Measurements from ENCODE around the gene ADGRE2. TPM values are rescaled to one million over a fixed set of nuclear protein-coding genes. Genes with fewer than 3 reads are reported as not detected.

ADGRE2 gene
- polyA plus RNA-seq, 1 donor (not counting 4 experiments of a cell fraction or from before 2014, with no cell fraction given): 4.2 TPM

DNA sequence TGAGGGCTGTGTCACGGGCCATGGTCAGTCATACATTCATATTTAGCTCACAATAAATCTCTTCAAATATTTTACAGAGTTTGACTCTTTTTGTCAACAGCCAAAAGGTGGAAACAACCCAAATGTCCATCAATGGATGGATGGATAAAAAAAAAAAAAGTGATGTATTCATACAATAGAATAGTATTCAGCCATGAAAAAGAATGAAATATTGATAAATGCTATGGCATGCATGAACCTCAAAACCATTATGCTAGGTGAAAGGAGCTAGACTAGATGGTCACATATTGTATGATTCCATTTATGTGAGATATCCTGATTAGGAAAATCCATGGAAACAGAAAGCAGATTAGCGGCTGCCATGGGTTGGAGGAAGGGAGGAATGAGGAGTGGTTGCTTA lies 16.2 kb downstream of the ADGRE2 start:
- H3K27ac ChIP-seq (ENCODE audit: control insufficient read depth, insufficient read depth, low read length): no peak overlapping the region
- H3K27me3 ChIP-seq (ENCODE audit: control insufficient read depth, extremely low read depth, insufficient read depth, low read length): no peaks in the 10 kb centered on the region
- no peak overlapping the region for H3K4me3 ChIP-seq (ENCODE audit: control insufficient read depth in 2 of 3, extremely low read depth in 1 of 3, insufficient read depth in 2 of 3, low read depth in 1 of 3, low read length in 3 of 3)
- H3K4me2 ChIP-seq (ENCODE audit: control insufficient read depth, extremely low read depth, insufficient read depth, low read depth, low read length): no peak overlapping the region
- H3K36me3 ChIP-seq (ENCODE audit: control insufficient read depth in 2 of 2, extremely low read depth in 1 of 2, insufficient read depth in 2 of 2, low read length in 2 of 2): peaks cover 0 to 5% of the 10 kb centered on the region in 2 experiments
- no peaks in the 10 kb centered on the region for H3K9me3 ChIP-seq (ENCODE audit: control insufficient read depth, low read depth, low read length)
- TF ChIP-seq, protein P1, sequence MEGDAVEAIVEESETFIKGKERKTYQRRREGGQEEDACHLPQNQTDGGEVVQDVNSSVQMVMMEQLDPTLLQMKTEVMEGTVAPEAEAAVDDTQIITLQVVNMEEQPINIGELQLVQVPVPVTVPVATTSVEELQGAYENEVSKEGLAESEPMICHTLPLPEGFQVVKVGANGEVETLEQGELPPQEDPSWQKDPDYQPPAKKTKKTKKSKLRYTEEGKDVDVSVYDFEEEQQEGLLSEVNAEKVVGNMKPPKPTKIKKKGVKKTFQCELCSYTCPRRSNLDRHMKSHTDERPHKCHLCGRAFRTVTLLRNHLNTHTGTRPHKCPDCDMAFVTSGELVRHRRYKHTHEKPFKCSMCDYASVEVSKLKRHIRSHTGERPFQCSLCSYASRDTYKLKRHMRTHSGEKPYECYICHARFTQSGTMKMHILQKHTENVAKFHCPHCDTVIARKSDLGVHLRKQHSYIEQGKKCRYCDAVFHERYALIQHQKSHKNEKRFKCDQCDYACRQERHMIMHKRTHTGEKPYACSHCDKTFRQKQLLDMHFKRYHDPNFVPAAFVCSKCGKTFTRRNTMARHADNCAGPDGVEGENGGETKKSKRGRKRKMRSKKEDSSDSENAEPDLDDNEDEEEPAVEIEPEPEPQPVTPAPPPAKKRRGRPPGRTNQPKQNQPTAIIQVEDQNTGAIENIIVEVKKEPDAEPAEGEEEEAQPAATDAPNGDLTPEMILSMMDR (optimal IDR thresholded peaks at IDR 0.05 in 1 of 3, IDR thresholded peaks at IDR 0.05 in 1 of 3, conservative IDR thresholded peaks at IDR 0.05 in 1 of 3; ENCODE audit: extremely low read depth in 1 of 3, insufficient read depth in 2 of 3, low read length in 3 of 3): no peak
- no peak for TF ChIP-seq EZH2 (IDR thresholded peaks at IDR 0.05; ENCODE audit: low read length)
- no peak overlapping the region for H2AFZ ChIP-seq (ENCODE audit: control insufficient read depth, low read length)
- no peaks in the 10 kb centered on the region for H3K9me1 ChIP-seq (ENCODE audit: control insufficient read depth, extremely low read depth, insufficient read depth, low read length)
- no peak overlapping the region for H3K9ac ChIP-seq (ENCODE audit: control insufficient read depth, extremely low read depth, insufficient read depth, low read length)
- no peak for DNase-seq (ENCODE audit: low read depth, low spot score)
- no peak for FAIRE-seq
- no peaks in the 10 kb centered on the region for H3K79me2 ChIP-seq (ENCODE audit: control insufficient read depth, insufficient read depth, low read length)
- H3K4me1 ChIP-seq (ENCODE audit: control insufficient read depth, extremely low read depth, insufficient read depth, low read length): no peaks in the 10 kb centered on the region
- H4K20me1 ChIP-seq (ENCODE audit: control insufficient read depth, extremely low read depth, insufficient read depth, low read length): no peaks in the 10 kb centered on the region
- dilution Hi-C loops (cut with MboI; ENCODE audit: extremely low pct_ligation_motif_present, low sequenced_read_pairs): no loop called here

DNA sequence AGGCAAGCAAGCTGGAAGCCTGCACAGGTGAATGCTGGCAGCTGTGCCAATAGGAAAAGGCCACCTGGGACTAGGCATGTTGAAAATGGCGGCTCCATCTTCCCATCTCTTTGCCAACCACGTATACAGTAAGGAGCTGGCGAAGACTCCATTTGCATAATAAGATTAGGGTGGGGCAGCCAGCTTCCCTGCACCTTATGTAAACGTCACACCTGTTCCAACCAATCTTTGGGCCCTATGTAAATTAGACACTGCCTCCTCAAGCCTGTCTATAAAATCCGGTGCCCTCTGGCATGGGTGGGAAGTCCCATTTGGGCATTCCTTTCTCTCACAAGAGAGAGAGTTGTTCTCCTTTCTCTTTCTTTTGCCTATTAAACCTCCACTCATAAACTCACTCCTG lies 16.8 kb downstream of the ADGRE2 start:
- dilution Hi-C loops (cut with MboI; ENCODE audit: extremely low pct_ligation_motif_present, low sequenced_read_pairs): no loop called here

More for the DNA sequence above, 16.8 kb downstream of the ADGRE2 start:
- Histone ChIP-seq H3K27ac (ENCODE audit: control insufficient read depth, insufficient read depth, low read length) (no peak overlapping the region), H3K27me3 (ENCODE audit: control insufficient read depth, extremely low read depth, insufficient read depth, low read length) (no peaks in the 10 kb centered on the region), H3K4me3 (ENCODE audit: control insufficient read depth in 2 of 3, extremely low read depth in 1 of 3, insufficient read depth in 2 of 3, low read depth in 1 of 3, low read length in 3 of 3) (no peak overlapping the region), H2AFZ (ENCODE audit: control insufficient read depth, low read length) (no peak overlapping the region), H4K20me1 (ENCODE audit: control insufficient read depth, extremely low read depth, insufficient read depth, low read length) (no peaks in the 10 kb centered on the region), H3K9me3 (ENCODE audit: control insufficient read depth, low read depth, low read length) (no peaks in the 10 kb centered on the region), H3K4me2 (ENCODE audit: control insufficient read depth, extremely low read depth, insufficient read depth, low read depth, low read length) (no peak overlapping the region), H3K4me1 (ENCODE audit: control insufficient read depth, extremely low read depth, insufficient read depth, low read length) (no peaks in the 10 kb centered on the region), H3K9ac (ENCODE audit: control insufficient read depth, extremely low read depth, insufficient read depth, low read length) (no peak overlapping the region), H3K36me3 (ENCODE audit: control insufficient read depth in 2 of 2, extremely low read depth in 1 of 2, insufficient read depth in 2 of 2, low read length in 2 of 2) (peaks cover 0 to 5% of the 10 kb centered on the region in 2 experiments), H3K9me1 (ENCODE audit: control insufficient read depth, extremely low read depth, insufficient read depth, low read length) (no peaks in the 10 kb centered on the region), H3K79me2 (ENCODE audit: control insufficient read depth, insufficient read depth, low read length) (no peaks in the 10 kb centered on the region)
- DNase-seq (ENCODE audit: low read depth, low spot score) (no peak), FAIRE-seq (no peak)
- TF ChIP-seq, protein P1 (optimal IDR thresholded peaks at IDR 0.05 in 1 of 3, IDR thresholded peaks at IDR 0.05 in 1 of 3, conservative IDR thresholded peaks at IDR 0.05 in 1 of 3; ENCODE audit: extremely low read depth in 1 of 3, insufficient read depth in 2 of 3, low read length in 3 of 3): no peak
- TF ChIP-seq EZH2 (IDR thresholded peaks at IDR 0.05; ENCODE audit: low read length): no peak
